Measurements from ENCODE around the gene OPCML.

The OPCML gene

GRCh38 chr11:133388260-133388659, 144.0 kb downstream of the OPCML start:
- H3K4me3 ChIP-seq (ENCODE audit: low read depth, low read length), result no peak overlapping the region
- no peak for TF ChIP-seq CTCF (IDR thresholded peaks at IDR 0.05; ENCODE audit: borderline replicate concordance, insufficient read depth, low read depth, low read length)

DNA sequence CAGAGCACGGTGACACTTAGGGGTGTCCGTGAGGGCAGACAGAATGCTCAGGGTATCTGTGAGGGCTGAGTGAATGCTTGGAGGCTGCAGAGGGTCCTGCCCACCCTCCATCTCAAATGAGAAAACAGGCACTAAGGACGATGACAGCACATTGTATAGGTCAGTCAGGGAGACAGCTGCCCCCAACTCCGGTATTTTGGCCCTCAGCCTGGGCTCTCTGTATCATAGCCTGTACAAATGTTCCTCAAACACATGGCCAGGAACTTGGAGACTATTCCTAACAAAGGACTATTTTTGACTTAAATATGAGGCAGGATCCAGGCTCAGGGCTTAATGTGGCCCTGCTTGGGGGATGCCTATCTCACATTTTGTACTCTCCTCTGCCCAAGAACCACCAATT, 145.4 kb downstream of the OPCML start:
- TF ChIP-seq CTCF (IDR thresholded peaks at IDR 0.05; ENCODE audit: borderline replicate concordance, insufficient read depth, low read depth, low read length), result no peak
- no peak overlapping the region for H3K4me3 ChIP-seq (ENCODE audit: low read depth, low read length)

GRCh38 chr11:133386262-133386661, 146.0 kb downstream of the OPCML start:
- no peak overlapping the region for H3K4me3 ChIP-seq (ENCODE audit: low read depth, low read length)
- TF ChIP-seq CTCF (IDR thresholded peaks at IDR 0.05; ENCODE audit: borderline replicate concordance, insufficient read depth, low read depth, low read length), result no peak

- TF ChIP-seq CTCF (IDR thresholded peaks at IDR 0.05; ENCODE audit: borderline replicate concordance, insufficient read depth, low read depth, low read length), result no peak
- no peak overlapping the region for H3K4me3 ChIP-seq (ENCODE audit: low read depth, low read length)
Observed at GRCh38 chr11:133385781-133386180, 146.5 kb downstream of the OPCML start.

DNA sequence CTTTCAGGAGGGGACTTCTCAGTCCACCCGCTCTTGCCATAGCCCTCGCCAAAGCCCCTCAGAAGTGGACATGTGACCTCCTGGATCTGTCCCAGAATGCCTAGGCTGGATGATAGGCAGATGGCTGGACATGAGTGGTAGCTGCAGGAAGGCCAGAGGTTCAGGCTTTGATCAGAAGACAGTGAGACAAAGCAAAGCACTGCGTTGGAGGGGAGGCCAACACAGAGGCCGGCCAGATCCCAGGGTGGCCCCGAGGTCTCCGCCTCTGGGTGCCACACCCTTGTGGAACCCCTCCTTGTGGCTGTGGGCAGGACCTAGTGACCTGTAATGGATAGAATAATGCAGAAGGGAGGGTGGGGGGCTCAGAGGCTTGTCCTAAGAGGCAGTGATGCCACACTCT, 147.6 kb downstream of the OPCML start:
- no peak overlapping the region for H3K4me3 ChIP-seq (ENCODE audit: low read depth, low read length)
- TF ChIP-seq CTCF (IDR thresholded peaks at IDR 0.05; ENCODE audit: borderline replicate concordance, insufficient read depth, low read depth, low read length), result no peak

- no peak overlapping the region for H3K4me3 ChIP-seq (ENCODE audit: low read depth, low read length)
- no peak for TF ChIP-seq CTCF (IDR thresholded peaks at IDR 0.05; ENCODE audit: borderline replicate concordance, insufficient read depth, low read depth, low read length)
Observed at GRCh38 chr11:133383689-133384088, 148.6 kb downstream of the OPCML start.

GRCh38 chr11:133383201-133383600, 149.1 kb downstream of the OPCML start:
- TF ChIP-seq CTCF (IDR thresholded peaks at IDR 0.05; ENCODE audit: borderline replicate concordance, insufficient read depth, low read depth, low read length), result no peak
- no peak overlapping the region for H3K4me3 ChIP-seq (ENCODE audit: low read depth, low read length)
